Nephron progenitor cell (in vitro differentiated cells): ENCODE results near the gene TDRD1.
A peak's percentile ranks its signal among the peaks of the same experiment; 100 is the strongest.
"Not testable (repeated sequence)": the region's sequence is repeated elsewhere in the genome, so short reads cannot be mapped to it uniquely, and the experiment has no call there.

Experiments used
- DNase-seq: peaks from one replicate; pipeline ENCODE4 v3.0.0; 2021
- H3K27ac Mint-ChIP-seq: 2 replicates; pipeline ENCODE4 v1.8.0; 2021; ENCODE audit warnings: mild to moderate bottlenecking, moderate library complexity, mixed read lengths
- H3K27me3 Mint-ChIP-seq: 2 replicates; pipeline ENCODE4 v1.8.0; 2021; ENCODE audit warnings: mild to moderate bottlenecking, low read depth, mixed read lengths; ENCODE audit not compliant: poor library complexity
- H3K36me3 Mint-ChIP-seq: 2 replicates; pipeline ENCODE4 v1.8.0; 2021; ENCODE audit warnings: low read depth, mixed read lengths
- H3K4me1 Mint-ChIP-seq: 2 replicates; pipeline ENCODE4 v1.8.0; 2021; ENCODE audit warnings: mixed read lengths
- H3K4me3 Mint-ChIP-seq: 2 replicates; pipeline ENCODE4 v1.8.0; 2021; ENCODE audit warnings: mild to moderate bottlenecking, moderate library complexity, mixed read lengths
- H3K9me3 Mint-ChIP-seq: 2 replicates; pipeline ENCODE4 v1.8.0; 2021; ENCODE audit warnings: mild to moderate bottlenecking, moderate library complexity, mixed read lengths
- TF ChIP-seq, protein P1 (sequence below): fragments of 200-600 bp; sonication (generic); IDR thresholded peaks from 2 replicates; pipeline ENCODE4 v1.5.0; 2021; ENCODE audit warnings: antibody characterized with exemption

The TDRD1 gene, protein sequence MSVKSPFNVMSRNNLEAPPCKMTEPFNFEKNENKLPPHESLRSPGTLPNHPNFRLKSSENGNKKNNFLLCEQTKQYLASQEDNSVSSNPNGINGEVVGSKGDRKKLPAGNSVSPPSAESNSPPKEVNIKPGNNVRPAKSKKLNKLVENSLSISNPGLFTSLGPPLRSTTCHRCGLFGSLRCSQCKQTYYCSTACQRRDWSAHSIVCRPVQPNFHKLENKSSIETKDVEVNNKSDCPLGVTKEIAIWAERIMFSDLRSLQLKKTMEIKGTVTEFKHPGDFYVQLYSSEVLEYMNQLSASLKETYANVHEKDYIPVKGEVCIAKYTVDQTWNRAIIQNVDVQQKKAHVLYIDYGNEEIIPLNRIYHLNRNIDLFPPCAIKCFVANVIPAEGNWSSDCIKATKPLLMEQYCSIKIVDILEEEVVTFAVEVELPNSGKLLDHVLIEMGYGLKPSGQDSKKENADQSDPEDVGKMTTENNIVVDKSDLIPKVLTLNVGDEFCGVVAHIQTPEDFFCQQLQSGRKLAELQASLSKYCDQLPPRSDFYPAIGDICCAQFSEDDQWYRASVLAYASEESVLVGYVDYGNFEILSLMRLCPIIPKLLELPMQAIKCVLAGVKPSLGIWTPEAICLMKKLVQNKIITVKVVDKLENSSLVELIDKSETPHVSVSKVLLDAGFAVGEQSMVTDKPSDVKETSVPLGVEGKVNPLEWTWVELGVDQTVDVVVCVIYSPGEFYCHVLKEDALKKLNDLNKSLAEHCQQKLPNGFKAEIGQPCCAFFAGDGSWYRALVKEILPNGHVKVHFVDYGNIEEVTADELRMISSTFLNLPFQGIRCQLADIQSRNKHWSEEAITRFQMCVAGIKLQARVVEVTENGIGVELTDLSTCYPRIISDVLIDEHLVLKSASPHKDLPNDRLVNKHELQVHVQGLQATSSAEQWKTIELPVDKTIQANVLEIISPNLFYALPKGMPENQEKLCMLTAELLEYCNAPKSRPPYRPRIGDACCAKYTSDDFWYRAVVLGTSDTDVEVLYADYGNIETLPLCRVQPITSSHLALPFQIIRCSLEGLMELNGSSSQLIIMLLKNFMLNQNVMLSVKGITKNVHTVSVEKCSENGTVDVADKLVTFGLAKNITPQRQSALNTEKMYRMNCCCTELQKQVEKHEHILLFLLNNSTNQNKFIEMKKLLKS

DNA sequence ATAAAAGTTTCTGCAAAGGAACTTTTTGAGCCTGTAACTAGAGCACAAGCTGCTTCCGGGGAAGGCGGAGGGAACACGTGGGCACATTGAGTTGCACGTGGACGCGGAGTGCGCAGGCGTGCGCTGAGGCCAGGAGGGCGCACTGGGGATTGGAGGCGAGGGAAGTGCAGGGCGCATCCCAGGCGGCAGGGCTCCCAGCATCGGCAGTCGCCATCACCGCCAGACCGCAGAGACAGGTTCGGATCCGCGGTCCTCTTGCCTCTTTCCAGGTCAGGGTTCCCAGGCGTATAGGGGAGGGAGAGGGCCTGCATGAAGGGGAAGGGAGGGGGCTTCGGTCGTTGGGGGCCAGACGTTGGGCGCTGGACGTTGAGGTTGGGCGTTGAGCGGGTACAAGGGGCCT, at the start of gene TDRD1:
TSS of gene TDRD1 (plus strand) at position 206 of the 400 bp plus-strand sequence. CDS start 8,479 bp downstream, outside the sequence.
- peaks cover 2% of the 10 kb centered on the region for H3K27me3 Mint-ChIP-seq

DNA sequence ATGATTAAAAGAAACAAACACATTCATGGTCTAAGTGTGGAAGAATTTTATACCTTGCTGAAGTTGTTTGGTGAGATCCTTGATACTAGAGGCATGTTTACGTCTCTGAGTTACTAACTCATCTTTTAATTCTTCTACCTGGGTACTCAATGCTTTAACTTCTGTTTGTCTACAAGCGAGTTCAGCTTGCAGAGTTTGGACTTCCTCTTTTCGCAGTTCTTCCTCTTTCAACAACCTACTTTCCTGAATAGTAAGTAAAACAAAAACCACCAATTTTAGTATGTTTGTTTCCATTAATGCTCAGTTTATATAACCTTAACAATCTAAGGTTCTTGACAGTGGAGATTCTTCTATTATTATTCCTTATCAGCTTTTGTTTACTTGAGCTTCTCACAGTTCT, 48.1 kb upstream of the TDRD1 start:
- Mint-ChIP-seq H3K36me3 (peaks cover 71% of the 10 kb centered on the region), H3K27me3 (no peaks in the 10 kb centered on the region)
- DNase-seq = no peak

More for the DNA sequence above, at the start of gene TDRD1:
- Mint-ChIP-seq H3K36me3 (no peaks in the 10 kb centered on the region), H3K4me3 (no peak within 1 kb of the TSS), H3K4me1 (peaks cover 18% of the 10 kb centered on the region), H3K9me3 (peaks cover 4% of the 10 kb centered on the region), H3K27ac (peak within 1 kb of the TSS; percentile 39)
- DNase-seq = no peak
- TF ChIP-seq, protein P1, sequence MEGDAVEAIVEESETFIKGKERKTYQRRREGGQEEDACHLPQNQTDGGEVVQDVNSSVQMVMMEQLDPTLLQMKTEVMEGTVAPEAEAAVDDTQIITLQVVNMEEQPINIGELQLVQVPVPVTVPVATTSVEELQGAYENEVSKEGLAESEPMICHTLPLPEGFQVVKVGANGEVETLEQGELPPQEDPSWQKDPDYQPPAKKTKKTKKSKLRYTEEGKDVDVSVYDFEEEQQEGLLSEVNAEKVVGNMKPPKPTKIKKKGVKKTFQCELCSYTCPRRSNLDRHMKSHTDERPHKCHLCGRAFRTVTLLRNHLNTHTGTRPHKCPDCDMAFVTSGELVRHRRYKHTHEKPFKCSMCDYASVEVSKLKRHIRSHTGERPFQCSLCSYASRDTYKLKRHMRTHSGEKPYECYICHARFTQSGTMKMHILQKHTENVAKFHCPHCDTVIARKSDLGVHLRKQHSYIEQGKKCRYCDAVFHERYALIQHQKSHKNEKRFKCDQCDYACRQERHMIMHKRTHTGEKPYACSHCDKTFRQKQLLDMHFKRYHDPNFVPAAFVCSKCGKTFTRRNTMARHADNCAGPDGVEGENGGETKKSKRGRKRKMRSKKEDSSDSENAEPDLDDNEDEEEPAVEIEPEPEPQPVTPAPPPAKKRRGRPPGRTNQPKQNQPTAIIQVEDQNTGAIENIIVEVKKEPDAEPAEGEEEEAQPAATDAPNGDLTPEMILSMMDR = no peak

DNA sequence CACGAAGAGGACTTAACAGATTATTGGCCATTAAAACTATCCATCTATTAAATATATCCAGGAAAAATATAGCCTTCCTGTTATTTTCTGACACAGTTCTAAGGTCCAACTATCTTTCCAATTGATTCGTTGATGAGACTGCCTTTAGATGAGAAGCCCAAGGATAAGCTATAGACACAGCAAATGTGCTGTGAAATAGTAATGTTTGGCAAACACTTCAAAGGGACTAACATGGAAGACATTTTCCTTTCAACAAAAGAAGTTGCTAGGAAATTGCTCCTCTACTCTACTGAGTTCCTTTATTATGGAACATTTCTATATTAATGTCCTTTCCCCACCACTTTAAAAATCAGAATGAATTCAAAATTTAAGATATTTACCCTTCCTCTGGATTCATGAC, 43.7 kb upstream of the TDRD1 start:
- no peaks in the 10 kb centered on the region for H3K4me1 Mint-ChIP-seq
- TF ChIP-seq, protein P1 = no peak
- no peak overlapping the region for H3K4me3 Mint-ChIP-seq
- H3K9me3 Mint-ChIP-seq = peaks cover 4% of the 10 kb centered on the region
- H3K27ac Mint-ChIP-seq = no peak overlapping the region
- peaks cover 52% of the 10 kb centered on the region for H3K36me3 Mint-ChIP-seq
- no peaks in the 10 kb centered on the region for H3K27me3 Mint-ChIP-seq
- DNase-seq = no peak

More for the DNA sequence above, 48.1 kb upstream of the TDRD1 start:
- no peak overlapping the region for H3K27ac Mint-ChIP-seq
- H3K9me3 Mint-ChIP-seq = no peaks in the 10 kb centered on the region
- TF ChIP-seq, protein P1 = no peak
- no peaks in the 10 kb centered on the region for H3K4me1 Mint-ChIP-seq
- no peak overlapping the region for H3K4me3 Mint-ChIP-seq

DNA sequence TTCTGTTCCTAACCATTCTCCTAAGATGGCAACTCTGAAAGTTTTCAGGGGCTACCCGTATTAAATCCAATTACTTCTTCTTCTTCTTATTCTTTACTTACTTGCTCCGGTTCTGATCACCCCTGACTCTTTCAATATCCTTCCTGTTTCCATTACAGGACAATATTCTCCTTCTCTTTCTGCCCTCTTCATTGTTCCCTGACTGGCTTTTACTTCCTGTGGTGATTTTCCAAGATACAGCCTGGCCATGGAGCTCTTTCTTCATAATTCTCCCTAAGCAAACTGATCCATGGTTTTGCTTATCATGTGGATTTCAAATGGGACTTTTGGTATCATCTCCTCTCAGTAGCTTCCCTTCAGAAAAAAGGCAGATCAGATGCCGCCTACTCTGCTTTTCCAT, 40.6 kb upstream of the TDRD1 start:
- Mint-ChIP-seq H3K4me1 (no peaks in the 10 kb centered on the region), H3K27me3 (no peaks in the 10 kb centered on the region), H3K4me3 (no peak overlapping the region), H3K9me3 (peaks cover 4% of the 10 kb centered on the region), H3K27ac (no peak overlapping the region), H3K36me3 (peaks cover 49% of the 10 kb centered on the region)
- DNase-seq = no peak
- TF ChIP-seq, protein P1 = no peak

DNA sequence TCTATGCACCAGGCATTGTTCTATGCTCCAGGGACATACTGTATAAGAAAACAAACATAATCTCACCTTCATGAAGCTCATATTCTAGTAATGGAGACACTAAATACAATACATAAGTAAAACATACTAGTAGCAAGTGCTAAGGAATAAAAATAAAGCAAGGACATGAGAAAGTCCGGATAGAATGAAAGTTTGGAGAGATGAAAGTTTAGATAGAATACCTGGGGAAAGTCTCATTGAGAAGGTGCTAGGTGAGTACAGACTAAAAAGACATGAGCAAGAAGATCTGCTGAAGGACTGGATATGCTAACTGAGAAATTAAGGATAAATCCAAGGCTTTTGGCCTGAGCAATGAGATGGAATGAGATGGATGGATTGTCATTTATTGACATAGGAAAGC, 39.1 kb upstream of the TDRD1 start:
- no peak overlapping the region for H3K4me3 Mint-ChIP-seq
- H3K9me3 Mint-ChIP-seq = peaks cover 4% of the 10 kb centered on the region
- TF ChIP-seq, protein P1 = no peak
- peaks cover 5% of the 10 kb centered on the region for H3K4me1 Mint-ChIP-seq
- H3K27ac Mint-ChIP-seq = peak overlapping the region; percentile 21
- H3K27me3 Mint-ChIP-seq = no peaks in the 10 kb centered on the region
- no peak for DNase-seq
- H3K36me3 Mint-ChIP-seq = peaks cover 44% of the 10 kb centered on the region

DNA sequence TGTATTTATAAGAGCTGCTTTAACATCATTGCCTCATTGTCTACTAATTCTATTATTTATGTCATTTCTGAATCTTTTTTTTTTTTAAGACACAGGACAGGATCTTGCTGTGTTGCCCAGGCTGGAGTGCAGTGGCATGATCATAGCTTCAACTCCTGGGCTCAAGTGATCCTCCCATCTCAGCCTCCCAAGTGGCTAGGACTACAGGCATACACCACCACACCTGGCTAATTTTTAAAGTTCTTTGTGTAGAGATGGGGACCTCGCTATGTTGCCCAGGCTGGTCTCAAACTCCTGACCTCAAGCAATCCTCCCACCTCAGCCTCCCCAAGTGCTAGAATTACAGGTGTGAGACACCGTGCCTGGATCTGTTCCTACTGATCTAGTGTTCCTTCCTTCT, 38.3 kb upstream of the TDRD1 start:
- not testable (repeated sequence) for H3K9me3 Mint-ChIP-seq, H3K4me1 Mint-ChIP-seq, DNase-seq, H3K27ac Mint-ChIP-seq, H3K4me3 Mint-ChIP-seq, H3K27me3 Mint-ChIP-seq
- H3K36me3 Mint-ChIP-seq = peaks cover 46% of the 10 kb centered on the region
